Lower lobe of right lung (tissue), 2 donors: Measurements from ENCODE around the gene CLDN34. TPM values are rescaled to one million over a fixed set of nuclear protein-coding genes. Genes with fewer than 3 reads are reported as not detected.

Experiments used
- ATAC-seq, 2 donors: fragments of 200-7000 bp; cut with Tn5 transposase; one replicate each; pipeline ENCODE4 v1.9.1; 2020 to 2022; ENCODE audit warnings: mild to moderate bottlenecking in 2 of 2, moderate library complexity in 2 of 2
- DNase-seq: peaks from one replicate; pipeline ENCODE4 v3.0.0-alpha.2; 2020
- H3K27ac ChIP-seq: fragments of 200-600 bp; one replicate; pipeline ENCODE4 v1.8.0; 2022
- H3K27me3 ChIP-seq: fragments of 200-600 bp; one replicate; pipeline ENCODE4 v1.8.0; 2022; ENCODE audit warnings: low read depth
- H3K36me3 ChIP-seq: fragments of 200-600 bp; one replicate; pipeline ENCODE4 v1.8.0; 2022; ENCODE audit warnings: mild to moderate bottlenecking
- H3K4me1 ChIP-seq: fragments of 200-600 bp; one replicate; pipeline ENCODE4 v1.8.0; 2022
- H3K4me3 ChIP-seq: fragments of 200-600 bp; one replicate; pipeline ENCODE4 v1.8.0; 2022; ENCODE audit warnings: mild to moderate bottlenecking
- H3K9me3 ChIP-seq: fragments of 200-600 bp; one replicate; pipeline ENCODE4 v1.8.0; 2022
- intact Hi-C: fragments of 100-400 bp; cut with DNase I; formaldehyde crosslinking; loops from one replicate; pipeline ENCODE4 v1.11.0; 2022
- total RNA-seq: library from RNA; stranded (reverse); fragmentation: NEBNext Ultra II Directional; extraction: Animal tissue kit (Norgen Biotek cat#: 25700); gene quantifications from one replicate; pipeline ENCODE4 v1.2.1, GENCODE V29; 2021
- TF ChIP-seq, protein P1 (sequence below): fragments of 200-600 bp; IDR thresholded peaks from one replicate; pipeline ENCODE4 v1.8.0; 2022; ENCODE audit warnings: antibody characterized with exemption, mild to moderate bottlenecking
- donor health status: DM: no; HTN: yes; CAD: no; lungs with severe emphysema.

The CLDN34 gene
- total RNA-seq, 1 donor from 2014 or later, result 0.50 TPM

DNA sequence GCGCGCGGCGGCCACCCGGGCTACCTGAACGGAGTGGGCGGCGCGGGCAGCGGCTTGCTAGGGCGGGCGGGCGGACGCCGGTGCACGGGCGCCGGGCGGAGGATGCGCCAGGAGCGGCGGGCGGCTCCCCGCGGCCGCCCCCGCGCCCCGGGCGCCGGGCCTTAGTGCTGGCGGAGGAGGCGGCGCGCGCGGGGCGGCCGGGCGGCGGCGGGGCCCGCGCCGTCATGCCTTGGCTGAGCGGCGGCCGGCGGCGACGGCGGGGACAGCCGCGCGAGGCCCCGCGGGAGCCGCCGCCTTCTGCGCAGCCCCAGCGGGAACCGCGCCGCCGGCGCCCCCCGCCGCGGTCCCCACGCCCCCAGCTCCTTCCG lies 48.2 kb downstream of the CLDN34 start:
- ATAC-seq (no peak), DNase-seq (no peak)
- no peaks in the 10 kb centered on the region for H3K9me3 ChIP-seq
- no peaks in the 10 kb centered on the region for H3K36me3 ChIP-seq
- H3K4me1 ChIP-seq, result peaks cover 31% of the 10 kb centered on the region
- no peak overlapping the region for H3K27ac ChIP-seq
- no peak overlapping the region for H3K4me3 ChIP-seq
- intact Hi-C loops, result loop anchor here (10.0 kb wide), 1 partner anchor 99 kb away; no protein-coding TSS in a partner anchor
- TF ChIP-seq, protein P1, sequence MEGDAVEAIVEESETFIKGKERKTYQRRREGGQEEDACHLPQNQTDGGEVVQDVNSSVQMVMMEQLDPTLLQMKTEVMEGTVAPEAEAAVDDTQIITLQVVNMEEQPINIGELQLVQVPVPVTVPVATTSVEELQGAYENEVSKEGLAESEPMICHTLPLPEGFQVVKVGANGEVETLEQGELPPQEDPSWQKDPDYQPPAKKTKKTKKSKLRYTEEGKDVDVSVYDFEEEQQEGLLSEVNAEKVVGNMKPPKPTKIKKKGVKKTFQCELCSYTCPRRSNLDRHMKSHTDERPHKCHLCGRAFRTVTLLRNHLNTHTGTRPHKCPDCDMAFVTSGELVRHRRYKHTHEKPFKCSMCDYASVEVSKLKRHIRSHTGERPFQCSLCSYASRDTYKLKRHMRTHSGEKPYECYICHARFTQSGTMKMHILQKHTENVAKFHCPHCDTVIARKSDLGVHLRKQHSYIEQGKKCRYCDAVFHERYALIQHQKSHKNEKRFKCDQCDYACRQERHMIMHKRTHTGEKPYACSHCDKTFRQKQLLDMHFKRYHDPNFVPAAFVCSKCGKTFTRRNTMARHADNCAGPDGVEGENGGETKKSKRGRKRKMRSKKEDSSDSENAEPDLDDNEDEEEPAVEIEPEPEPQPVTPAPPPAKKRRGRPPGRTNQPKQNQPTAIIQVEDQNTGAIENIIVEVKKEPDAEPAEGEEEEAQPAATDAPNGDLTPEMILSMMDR, result no peak
- H3K27me3 ChIP-seq, result no peaks in the 10 kb centered on the region

DNA sequence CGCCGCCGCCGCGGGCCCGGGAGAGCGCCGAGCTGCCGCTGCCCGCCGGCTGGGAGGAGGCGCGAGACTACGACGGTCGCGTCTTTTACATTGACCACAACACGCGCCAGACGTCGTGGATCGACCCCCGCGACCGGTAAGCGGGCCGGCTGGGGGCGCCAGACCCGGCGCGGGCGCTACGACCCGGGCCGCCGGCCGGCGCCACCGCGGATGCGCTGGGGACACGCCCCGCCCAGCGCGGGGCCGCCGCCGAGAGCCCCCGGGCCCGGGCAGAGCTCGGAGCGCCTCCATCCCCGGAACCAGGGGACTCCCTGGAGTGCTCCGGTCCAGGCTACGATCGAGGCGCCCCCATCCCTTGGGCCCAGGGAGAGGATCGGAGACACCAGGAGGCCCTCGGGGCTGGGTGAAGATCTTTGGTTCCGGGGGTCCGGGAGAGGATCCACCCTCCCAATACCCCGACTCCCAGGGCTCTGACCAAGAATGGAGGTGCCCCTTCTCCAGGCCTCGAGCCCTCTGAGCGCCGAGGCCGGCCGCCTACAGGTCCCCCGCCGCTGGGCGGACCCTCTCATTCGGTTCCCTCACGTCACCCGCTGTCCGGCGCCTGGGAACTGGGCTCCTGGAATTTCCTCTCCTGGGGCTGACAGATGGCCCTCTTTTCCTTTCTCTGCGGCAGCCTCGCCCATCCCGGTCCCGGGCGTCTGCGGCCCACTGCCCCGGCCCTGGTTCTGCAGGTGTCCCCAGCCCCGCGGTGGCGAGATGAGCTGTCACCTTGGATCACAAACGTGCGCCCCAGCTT lies 48.8 kb downstream of the CLDN34 start:
- H3K27me3 ChIP-seq, result no peaks in the 10 kb centered on the region
- H3K27ac ChIP-seq, result peak overlapping the region; percentile 89
- DNase-seq (peak; percentile 59), ATAC-seq (peak; percentile 3 to 13)
- peak overlapping the region; percentile 65 for H3K4me3 ChIP-seq
- H3K4me1 ChIP-seq, result peaks cover 32% of the 10 kb centered on the region
- no peaks in the 10 kb centered on the region for H3K36me3 ChIP-seq
- H3K9me3 ChIP-seq, result no peaks in the 10 kb centered on the region
- TF ChIP-seq, protein P1, result no peak
- intact Hi-C loops, result loop anchor here (10.0 kb wide), 1 partner anchor 99 kb away; no protein-coding TSS in a partner anchor

DNA sequence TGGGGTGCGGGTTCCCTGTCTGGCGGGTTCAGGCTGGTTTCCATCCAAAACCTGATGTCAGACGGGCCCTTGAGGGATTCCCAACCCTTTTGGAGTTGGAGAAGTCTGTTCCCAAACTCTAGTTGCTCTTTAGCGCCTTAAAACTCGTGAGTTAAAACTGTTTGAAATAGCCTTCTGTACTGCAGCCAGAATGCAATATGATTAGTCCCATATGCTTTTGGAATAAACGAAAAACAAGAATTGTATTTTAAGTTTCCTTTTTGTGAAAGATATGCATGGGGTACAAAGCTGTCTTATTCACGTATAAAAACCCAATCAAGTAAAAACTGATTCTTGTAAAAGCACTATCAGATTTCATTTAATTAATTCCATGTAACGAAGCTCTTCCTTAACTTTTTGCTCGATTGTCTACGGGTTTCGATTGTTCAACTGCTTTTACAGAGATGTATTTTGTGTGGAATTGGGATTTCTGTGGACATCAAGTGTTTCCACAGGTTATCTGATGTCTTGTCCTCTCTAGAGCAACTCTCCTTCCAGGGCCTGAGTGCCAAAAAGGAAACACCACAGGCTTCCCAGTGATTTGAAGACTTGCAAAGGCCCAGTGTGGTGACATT lies 49.5 kb downstream of the CLDN34 start:
- Histone ChIP-seq H3K9me3 (no peaks in the 10 kb centered on the region), H3K36me3 (no peaks in the 10 kb centered on the region), H3K27me3 (no peaks in the 10 kb centered on the region), H3K4me3 (peak overlapping the region; percentile 65), H3K27ac (peak overlapping the region; percentile 89), H3K4me1 (peaks cover 34% of the 10 kb centered on the region)
- DNase-seq (no peak), ATAC-seq (no peak)
- intact Hi-C loops, result loop anchor here (10.0 kb wide), 1 partner anchor 98 kb away; no protein-coding TSS in a partner anchor
- TF ChIP-seq, protein P1, result no peak

DNA sequence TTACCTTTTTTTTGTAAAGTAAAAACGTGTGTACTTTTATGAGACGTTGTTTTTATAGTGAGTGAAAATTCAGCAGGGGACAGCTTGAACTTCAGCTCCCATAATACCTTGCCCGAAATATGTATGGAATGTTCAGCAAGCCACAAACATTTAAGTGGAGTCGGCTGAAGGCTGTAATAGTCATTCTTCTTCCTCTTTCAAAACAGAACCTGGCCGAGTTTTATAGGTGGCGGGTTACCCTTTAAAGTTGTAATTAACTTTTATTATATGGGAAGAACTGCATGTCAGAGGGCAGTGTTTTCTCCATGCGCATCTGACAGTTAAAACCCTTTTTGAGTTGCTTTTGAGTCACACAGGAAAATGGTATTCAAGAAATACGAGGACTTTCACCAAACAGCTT lies 50.7 kb downstream of the CLDN34 start:
- Histone ChIP-seq H3K4me1 (peaks cover 37% of the 10 kb centered on the region), H3K36me3 (no peaks in the 10 kb centered on the region), H3K9me3 (no peaks in the 10 kb centered on the region), H3K27me3 (no peaks in the 10 kb centered on the region), H3K4me3 (peak overlapping the region; percentile 65), H3K27ac (peak overlapping the region; percentile 89)
- DNase-seq (no peak), ATAC-seq (peak in 1 of 2 donors; percentile 46)
- intact Hi-C loops, result loop anchor here (10.0 kb wide), 1 partner anchor 97 kb away; no protein-coding TSS in a partner anchor
- TF ChIP-seq, protein P1, result no peak

Other genes starting within 250 kb of the CLDN34 start
- 0.47 TPM for gene GPR143, start 201.5 kb upstream of the CLDN34 start, total RNA-seq
- gene SHROOM2, start 180.9 kb upstream of the CLDN34 start, total RNA-seq, result 9.3 TPM
- 13.8 TPM for gene CLCN4, start 189.6 kb downstream of the CLDN34 start, total RNA-seq